Activated CD4-positive, alpha-beta T cell treated with anti-CD3 and anti-CD28 coated beads, Interleukin-2, amount 50 U/mL, for 48 hours (primary cell): ENCODE measurements around the gene RAD51B.
"Not testable (repeated sequence)": the region's sequence is repeated elsewhere in the genome, so short reads cannot be mapped to it uniquely, and the experiment has no call there.

ENCODE experiments used
- DNase-seq, 2 experiments: peaks; one replicate each; pipeline ENCODE4 v3.0.0-alpha.2; 2020

Gene RAD51B

DNA sequence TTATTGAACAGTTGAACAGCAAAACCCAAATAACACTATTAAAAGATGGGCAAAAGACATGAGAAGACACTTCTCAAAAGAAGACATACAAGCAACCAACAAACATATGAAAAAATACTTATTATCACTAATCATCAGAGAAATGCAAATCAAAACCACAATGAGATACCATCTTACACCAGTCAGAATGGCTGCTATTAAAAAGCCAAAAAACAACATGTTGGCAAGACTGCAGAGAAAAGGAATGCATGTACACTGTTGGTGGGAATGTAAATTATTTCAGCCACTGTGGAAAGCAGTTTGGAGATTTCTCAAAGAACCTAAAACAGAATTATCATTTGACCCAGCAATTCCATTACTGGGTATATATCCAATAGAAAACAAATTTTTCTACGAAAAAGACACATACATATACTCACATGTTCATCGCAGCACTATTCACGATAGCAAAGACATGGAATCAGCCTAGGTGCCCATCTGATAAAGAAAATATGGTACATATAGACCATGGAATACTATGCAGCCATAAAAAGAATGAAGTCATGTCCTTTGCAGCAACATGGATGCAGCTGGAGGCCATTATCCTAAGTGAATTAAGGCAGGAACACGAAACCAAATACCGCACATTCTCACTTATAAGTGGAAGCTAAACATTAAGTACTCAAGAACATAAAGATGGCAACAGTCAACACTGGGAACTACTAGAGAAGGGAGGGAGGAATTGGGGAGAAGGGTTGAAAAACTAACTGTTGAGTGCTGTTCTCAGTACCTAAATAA lies 367.1 kb downstream of the RAD51B start:
- DNase-seq = not testable (repeated sequence)

DNA sequence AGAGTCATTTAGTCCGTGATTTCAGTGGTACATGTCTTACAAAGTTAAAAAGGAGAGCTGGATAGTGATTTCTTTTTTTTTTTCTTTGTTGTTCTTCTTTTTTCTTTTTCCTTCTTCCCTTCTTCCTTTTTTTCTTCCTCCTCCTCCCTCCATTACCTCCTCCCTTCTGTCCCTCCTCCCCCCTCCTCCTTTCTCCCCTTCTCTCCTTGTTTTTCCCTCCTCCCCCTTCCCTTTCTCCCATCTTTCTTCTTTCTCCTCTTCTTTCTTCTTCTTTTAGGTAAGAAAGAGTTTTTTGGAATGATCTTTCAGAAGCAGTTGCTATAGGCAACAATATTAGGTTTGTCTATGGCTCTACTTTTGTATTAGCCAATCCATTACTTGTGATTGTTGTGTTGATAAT lies 368.6 kb downstream of the RAD51B start:
- DNase-seq = no peak

DNA sequence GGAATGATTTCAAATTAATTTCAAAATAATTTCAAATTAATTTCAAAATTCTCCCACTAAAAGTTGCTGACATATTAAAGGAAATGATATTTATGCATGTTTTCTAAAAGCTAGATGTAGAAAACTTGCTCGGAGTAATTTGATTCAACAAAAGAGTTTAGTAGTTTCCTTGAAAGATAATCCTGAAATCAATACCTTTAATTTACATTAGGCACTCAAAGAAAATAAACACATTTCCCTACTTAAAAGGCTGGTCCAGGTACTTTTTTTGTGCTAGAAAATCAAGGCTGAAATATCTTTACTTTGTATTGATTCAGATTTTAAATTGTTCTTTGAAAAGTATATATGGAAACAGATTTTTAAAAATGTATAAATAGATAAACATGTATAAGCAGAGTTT lies 370.5 kb downstream of the RAD51B start:
- DNase-seq = no peak

DNA sequence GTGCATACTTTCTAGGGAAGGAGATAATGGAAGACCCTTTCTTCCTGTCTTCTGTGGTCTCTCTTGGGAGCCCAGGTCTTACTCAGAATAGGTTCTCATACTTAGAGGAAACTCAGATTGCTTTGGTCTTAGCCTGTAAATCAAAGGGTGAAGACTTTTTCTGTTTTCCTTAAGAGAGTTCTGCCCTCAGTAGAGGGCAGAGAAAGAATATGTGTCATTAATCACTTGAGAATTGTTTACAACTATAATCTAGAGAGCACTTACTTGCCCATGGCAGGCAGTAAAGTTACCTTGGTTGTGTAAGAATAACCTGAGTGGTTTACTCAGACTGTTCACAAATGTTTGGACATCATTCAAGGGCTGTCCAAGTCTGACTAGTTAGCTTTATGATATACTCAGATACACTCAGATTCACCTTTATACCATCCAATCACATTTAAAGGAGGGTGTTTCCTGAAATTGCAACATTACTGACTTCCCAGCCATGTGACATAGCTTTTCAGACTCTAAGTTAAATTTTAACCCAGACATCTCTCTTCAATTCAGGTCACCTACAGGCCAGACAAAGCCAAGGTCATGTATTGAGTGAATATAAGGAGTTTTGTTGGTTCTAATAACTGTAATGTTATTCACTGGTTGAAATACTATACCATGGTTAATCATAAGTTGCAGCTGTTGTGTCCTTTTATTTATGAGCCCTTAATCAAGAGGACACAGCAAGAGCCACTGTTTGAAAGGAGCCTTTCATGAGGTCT lies 372.2 kb downstream of the RAD51B start:
- DNase-seq = no peak

DNA sequence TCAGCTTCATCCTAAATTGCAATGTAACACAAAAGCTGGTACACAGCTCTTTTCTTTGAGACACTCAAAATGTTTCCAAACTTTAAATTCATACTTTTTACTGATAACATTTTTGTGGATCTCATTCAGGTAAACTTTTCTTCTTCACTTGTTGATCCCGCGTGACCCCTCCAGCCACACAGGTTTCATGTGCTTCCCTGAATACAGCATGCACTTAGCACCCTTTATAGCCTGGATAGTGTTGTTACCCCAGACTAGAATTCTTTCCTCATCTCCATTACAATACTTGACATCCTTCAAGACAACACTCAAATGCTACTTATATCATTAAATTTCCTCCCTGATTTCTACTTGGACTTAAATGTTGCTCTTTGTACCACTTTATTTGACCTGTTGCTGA lies 373.4 kb downstream of the RAD51B start:
- no peak for DNase-seq

DNA sequence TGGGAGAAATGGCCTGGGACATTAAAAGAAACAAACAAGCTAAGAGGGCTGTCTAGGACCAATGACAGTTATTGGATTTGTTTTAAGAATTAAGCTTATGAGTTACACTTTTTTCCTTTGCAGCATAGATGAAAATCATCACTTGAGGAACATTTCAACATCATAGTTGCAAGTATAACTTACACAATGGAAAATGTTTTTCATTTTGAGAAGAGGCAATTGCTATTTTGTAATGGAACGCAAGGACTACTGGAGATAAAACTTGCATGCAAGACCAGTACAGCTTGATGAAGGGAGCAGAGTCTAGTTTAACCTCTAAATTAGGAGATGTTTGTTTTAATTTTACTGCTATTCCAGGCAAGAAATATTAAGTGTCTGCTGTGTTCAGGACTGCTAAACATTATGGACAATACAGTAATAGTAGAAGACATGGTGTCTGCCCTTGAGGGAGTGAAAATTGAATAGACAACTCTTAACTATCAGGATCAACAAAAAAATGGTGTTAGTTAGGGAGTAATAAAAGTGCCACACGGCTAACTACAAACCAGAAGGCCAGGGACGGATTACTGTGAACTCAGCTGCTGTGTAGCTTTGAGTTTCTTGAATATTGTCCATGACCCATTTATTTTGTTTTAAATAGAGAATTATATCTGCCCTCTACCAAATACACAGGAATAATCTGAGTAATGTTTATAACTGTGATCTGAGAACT lies 374.5 kb downstream of the RAD51B start:
- DNase-seq = no peak

DNA sequence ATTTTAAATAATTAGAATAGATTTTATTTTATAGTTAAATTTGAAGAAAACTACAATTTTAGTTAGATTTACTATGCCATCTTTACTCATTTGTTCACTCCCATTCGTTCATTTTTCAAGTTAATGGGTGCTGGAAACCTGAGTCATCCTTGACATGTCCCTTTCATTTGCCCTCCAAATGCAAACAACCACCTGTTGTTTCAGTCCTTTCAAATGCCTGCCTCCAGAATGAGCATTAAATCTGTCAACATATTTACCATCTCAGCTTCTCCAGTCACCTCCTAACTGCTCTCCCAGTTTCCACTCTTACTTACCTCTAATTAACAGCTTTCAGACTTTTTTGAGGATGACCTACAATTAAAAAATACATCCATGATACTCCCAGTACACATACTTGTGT lies 375.5 kb downstream of the RAD51B start:
- DNase-seq = no peak

DNA sequence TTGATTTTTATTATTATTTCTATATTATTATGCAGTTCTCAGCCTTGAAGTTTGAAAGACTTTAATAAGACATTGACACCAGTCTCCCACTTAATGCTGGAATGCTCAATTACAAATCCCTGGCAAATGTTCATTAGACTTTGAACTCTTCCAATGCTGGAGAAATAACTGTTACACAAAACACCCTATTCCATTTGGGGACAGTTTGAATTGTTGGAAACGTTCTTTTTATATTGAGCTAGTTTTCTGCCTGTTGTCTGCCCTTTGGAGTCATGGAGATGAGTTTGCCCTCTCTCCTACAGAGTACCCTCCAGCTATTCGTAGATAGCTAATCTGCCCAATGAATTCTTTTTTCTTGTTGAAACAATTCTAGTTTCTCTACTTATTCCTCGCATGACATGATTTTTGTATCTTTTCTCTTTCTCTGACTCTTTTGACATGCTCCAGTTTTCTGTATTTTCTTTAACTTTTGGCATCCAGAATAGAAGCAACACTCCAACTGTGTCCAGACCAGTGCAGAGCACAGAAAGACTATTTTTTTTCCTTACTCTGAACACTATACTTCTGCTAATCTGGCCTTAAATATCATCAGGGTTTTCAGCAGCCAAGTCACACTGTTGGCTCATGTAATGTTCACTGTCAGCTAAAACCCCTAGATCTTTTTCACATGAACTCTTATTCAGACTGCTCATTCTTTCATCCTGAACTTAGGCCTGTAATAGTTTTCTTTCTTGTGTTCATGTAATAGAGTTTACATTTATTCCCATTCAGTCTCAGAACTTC lies 379.3 kb downstream of the RAD51B start:
- DNase-seq = no peak

DNA sequence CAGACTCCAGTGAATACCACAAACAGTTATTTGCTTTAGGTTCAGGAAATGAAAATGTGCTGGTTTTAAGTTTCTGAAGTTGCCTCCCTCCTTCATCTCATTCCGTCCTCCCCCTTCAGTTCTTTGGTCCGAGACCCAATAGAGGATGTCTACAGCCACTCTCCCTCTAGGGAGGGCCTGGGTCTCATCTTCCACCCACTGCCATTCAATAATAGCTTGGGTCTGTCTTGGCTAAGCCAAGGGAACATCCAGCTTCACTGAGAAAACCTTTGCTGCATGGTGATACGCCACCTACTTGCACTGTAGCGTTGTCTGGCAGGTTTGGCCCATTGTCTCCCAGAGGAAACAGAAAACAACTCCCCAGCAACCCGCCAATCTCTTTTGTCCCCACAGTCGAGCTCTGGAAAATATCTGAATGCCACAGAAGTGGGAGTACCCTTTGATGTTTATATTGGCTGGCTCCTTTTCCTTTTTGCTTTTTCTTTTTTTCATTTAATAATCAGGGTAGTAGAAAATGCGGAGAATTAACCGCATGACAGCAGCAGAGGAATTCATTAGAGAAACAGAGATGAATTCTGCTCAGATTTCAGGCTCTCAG lies 380.1 kb downstream of the RAD51B start:
- DNase-seq = no peak

DNA sequence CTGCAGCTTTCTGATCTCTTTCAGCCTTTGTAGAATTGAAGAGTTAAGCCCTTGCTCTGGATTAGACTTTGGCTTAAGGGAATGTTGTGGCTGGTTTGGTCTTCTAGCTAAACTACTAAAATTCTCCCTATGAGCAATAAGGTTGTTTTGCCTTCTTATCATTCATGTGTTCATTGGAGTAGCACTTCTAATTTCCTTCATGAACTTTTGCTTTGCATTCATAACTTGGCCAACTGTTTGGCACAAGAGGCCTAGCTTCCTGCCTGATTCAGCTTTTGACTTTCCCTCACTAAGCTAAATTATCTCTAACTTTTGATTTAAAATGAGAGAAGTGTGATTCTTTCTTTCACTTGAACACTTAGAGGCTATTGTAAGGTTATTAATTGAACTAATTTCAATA lies 384.3 kb downstream of the RAD51B start:
- DNase-seq = no peak

DNA sequence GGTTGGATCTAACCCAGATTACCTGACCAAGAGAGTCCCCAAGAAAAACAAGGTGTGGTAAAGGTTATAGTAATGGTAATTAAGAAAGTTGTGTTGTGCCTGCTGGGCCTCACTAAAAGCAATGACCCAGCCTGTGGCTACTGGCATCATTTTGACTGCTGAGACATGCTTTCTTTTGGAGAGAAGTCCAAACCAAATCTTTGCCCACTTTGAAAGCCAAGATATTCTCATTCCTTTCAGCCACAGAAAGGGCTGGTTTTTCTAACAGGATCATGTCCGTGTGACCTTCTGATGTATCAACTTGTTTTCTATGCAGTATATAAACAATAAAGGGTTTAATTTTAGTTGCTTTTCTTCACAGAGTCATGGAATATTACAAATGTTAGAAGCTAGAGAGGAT lies 388.6 kb downstream of the RAD51B start:
- DNase-seq = no peak

DNA sequence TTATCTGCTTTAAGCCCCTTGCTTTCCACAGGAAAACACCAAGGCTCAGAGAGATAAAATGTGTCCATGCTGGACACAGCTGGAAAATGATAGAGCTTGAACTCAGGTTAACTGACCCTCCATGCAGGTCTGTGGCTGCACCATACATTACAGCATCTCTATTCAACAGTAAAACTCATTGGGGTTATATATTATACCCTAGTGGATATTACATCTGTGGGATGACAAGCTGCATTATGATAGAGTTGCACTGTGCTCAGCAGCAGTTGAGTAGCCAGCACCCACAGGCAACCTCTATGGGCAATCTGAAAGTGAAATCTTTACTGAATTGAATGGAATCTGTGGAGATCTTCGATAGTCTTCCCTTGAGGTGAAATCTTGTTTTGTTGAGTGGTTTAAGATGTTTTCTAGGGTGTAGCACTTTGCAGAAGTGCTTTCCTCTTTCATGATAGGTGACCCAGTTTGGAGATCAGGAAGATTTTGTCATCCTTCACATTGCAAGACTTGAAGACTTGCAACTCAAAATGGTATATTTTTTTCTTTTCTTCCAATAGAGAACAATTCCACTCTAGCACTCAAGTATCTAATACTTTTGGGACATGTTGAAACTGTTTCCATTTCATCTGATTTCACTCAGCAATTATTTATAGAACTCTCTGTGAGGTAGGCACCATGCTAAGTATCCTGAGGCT lies 389.2 kb downstream of the RAD51B start:
- no peak for DNase-seq

DNA sequence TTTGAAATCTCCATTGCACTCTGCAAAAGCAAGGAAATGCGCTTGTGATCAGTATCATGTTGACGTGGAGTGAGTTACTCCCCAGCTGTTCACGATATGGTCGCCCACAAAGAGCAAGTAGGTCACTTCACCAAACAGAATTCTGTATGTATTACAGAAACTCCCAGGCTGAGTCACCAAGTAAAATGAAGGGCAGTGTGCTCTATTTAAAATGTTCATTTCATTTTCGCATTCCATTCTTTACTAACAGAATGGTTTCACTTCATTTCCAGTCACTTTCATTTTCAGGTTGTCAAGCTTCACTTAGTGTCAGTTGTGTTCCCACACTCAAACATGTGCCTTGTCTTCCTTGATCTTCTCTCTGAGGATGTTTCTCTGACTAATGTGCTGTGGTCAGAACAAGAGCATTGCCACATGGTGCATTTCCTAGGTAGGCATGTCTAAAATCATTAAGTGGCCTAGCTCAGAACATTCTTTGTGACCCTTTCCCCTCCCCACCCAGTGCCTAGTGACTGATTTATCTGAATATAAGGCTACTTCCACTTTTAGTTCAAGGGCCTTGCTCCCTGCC lies 391.2 kb downstream of the RAD51B start:
- peak in 1 of 2 experiments; percentile 46 for DNase-seq

DNA sequence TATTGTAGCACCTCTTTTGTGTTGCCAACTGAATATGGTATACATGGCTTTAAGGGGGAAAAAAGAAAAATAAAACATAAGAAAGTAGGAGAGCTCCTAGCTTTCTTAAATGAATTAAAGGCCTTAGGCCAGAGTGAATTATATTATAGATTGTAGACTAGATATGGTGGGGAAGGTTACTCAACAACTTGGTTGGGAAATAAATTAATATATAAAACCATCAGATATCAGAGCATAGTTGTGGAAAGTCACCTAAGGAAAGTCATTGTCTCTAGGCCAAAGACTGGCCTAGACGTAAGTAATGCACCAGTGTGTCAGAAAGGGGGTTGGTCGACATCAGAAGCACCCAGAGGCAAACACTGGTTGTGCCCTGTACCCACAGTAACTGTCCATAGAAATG lies 391.8 kb downstream of the RAD51B start:
- no peak for DNase-seq

DNA sequence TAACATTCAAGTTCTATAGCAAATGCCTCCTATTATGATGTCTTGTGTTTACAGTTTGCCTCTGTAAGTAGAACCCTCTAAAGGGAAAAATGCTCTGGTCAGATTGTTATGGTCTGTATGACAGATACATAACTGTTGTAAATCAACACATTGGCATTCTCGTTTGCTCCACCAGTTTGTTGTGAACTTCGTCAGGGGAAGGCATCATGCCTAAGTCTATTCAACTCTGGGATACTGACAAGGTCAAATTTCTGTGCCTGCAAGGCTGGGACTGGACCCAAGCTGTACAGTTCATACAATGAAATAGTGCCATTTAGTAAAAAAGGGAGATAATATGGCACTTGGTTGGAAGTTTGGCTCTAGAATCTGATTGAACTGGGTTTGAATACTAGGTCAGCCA lies 392.3 kb downstream of the RAD51B start:
- no peak for DNase-seq

DNA sequence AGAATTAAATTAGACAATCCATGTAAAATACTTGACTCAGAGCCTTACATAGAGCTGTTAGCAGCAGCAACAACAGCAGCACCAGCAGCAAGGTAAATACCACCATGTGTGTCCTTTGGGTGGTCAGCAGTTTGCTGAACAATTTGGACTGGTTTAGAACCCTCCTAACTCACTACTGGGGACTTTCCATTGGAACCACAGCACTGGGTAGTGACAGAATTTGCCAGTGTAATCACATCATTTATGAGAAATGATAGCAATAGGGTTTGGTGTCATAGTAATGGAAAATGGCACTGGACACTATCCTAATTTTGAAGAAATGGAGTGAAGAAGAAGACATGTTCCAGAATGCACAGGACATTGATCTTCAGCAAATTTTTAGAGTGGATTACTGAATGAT lies 392.8 kb downstream of the RAD51B start:
- no peak for DNase-seq

DNA sequence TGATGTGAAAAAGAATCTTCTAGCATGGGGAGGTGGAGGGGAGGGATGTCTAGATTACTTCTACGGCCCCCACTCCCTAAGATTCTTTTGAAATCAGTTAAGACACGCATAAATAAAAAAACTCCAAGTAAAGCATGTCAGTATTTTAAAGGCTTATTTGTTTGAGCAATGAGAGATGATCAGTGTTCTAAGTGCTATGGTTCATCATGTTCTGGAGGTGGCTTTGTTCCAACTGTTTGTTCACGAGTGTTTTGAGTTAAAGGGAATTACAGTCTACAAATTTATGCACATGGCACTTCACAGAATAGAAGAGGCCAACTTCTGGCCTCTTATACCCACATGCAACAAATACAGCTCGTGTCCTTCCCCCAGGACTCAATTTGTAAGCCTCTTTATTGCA lies 394.9 kb downstream of the RAD51B start:
- no peak for DNase-seq

DNA sequence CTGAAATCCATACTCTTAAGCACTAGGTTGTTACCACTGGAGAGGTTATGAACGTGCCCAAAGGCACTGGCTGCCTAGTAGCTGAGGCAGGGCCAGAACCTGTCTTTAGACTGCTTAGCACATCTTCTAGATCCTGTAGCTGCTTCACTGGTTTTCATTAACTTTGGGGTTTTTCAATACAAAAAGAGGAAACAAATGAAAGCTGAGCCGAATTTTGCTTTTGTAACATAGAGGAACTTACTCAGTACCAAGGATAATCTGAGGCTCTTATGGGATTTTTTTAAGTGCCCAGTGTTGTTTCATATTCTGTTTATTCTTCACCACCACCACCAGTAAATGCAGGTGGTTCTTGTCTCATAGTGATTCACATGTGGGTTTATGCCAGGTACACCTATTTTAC lies 396.1 kb downstream of the RAD51B start:
- DNase-seq = no peak

DNA sequence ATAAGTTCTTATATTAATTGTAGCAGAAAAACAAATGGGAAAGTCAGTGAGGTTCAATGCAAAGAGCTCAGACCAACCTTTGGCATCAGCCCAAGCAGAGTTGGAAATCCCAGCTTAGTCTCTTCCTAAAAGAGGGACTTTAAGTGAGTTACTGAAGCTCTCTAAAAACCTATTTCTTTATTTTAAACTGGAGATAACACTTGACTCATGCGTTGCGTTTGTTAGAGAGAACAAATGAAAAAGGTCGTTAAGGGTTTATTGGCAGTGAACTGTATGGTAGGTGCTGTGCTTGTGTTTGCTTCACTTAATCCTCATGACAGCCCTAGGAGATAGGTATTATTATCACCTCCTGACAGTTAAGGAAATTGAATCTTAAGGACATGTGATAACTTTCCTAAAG lies 396.5 kb downstream of the RAD51B start:
- no peak for DNase-seq

DNA sequence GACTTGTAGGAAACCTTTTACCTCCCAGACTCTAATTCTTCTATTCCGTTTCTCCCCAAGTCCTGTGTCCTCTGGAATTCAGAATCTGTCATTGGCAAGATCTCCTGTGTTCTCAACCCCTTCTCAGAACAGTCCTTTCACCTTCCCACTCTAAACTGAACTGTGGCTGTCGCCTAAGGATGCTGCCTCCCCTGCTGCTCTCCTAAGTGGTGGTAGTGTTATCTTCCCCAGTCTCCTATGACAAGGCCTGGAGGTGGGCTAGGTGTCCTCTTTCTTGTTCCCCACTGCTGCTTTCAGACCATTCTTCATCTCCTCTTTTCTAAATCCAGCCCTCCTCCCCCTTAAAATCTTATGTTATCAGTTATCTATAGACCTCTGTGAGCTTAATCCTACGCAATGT lies 397.4 kb downstream of the RAD51B start:
- no peak for DNase-seq

DNA sequence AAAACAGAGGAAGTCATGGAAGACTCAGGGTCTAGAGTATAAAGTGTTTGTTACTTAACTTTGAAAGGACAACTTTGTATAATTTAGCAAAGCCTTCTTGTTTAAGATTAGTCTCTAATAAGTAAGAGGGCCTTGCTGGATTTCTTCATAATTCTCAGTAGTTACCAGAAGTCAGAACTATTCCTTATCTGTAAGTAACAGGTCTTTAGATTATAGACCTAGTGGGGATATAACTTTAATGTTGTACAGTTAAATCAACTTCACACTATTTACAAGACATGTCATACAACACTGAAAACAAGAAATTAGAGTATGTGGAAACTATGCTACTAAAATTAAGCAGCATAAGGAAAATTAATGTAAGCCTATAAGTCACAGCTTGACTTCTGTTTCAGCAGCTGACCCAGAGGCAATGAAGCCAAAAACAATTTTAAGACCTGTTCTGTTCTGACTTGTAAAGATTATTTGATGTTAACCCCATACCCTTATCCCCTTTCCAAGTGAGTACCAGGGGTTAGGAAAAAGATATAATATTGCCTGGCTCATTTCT lies 398.3 kb downstream of the RAD51B start:
- DNase-seq = no peak
